Central memory CD8-positive, alpha-beta T cell (primary cell): ENCODE results near the gene SMAD2.
"Not testable (repeated sequence)": the region's sequence is repeated elsewhere in the genome, so short reads cannot be mapped to it uniquely, and the experiment has no call there.

Experiments used
- ATAC-seq: fragments of 150-1000 bp; cut with Tn5 transposase; replicated peaks from 2 replicates; pipeline ENCODE4 v1.10.0; 2022; ENCODE audit warnings: mild to moderate bottlenecking, moderate FRiP score, moderate number of reproducible peaks; ENCODE audit not compliant: poor library complexity, severe bottlenecking; ENCODE audit errors: extremely low read depth
- DNase-seq, 2 donors: peaks; one replicate each; pipeline ENCODE4 v3.0.0; 2021; ENCODE audit warnings: low spot score in 2 of 2
- H3K27ac Mint-ChIP-seq: one replicate; pipeline ENCODE4 v1.8.0; 2022; ENCODE audit warnings: low read depth, mild to moderate bottlenecking, moderate library complexity, mixed read lengths
- H3K27me3 Mint-ChIP-seq: one replicate; pipeline ENCODE4 v1.8.0; 2022; ENCODE audit warnings: mixed read lengths
- H3K36me3 Mint-ChIP-seq: one replicate; pipeline ENCODE4 v1.8.0; 2022; ENCODE audit warnings: mild to moderate bottlenecking, moderate library complexity, mixed read lengths; ENCODE audit not compliant: insufficient read depth
- H3K4me1 Mint-ChIP-seq: one replicate; pipeline ENCODE4 v1.8.0; 2022; ENCODE audit warnings: mixed read lengths
- H3K4me3 Mint-ChIP-seq: one replicate; pipeline ENCODE4 v1.8.0; 2022; ENCODE audit warnings: mild to moderate bottlenecking, moderate library complexity, mixed read lengths
- H3K9me3 Mint-ChIP-seq: one replicate; pipeline ENCODE4 v1.8.0; 2022; ENCODE audit warnings: mixed read lengths

Gene SMAD2

GRCh38 chr18:47846431-47846830 lies 84.0 kb downstream of the SMAD2 start:
- no peaks in the 10 kb centered on the region for H3K9me3 Mint-ChIP-seq
- peaks cover 23% of the 10 kb centered on the region for H3K36me3 Mint-ChIP-seq
- DNase-seq (no peak), ATAC-seq (no peak)
- H3K4me3 Mint-ChIP-seq = no peak overlapping the region
- peaks cover 6% of the 10 kb centered on the region for H3K4me1 Mint-ChIP-seq
- peak overlapping the region; percentile 25 for H3K27ac Mint-ChIP-seq
- H3K27me3 Mint-ChIP-seq = no peaks in the 10 kb centered on the region

- H3K36me3 Mint-ChIP-seq = peaks cover 28% of the 10 kb centered on the region
- peaks cover 6% of the 10 kb centered on the region for H3K4me1 Mint-ChIP-seq
- DNase-seq (no peak), ATAC-seq (no peak)
- H3K9me3 Mint-ChIP-seq = no peaks in the 10 kb centered on the region
- H3K27me3 Mint-ChIP-seq = no peaks in the 10 kb centered on the region
- no peak overlapping the region for H3K27ac Mint-ChIP-seq
- H3K4me3 Mint-ChIP-seq = no peak overlapping the region
Measured at GRCh38 chr18:47844828-47845498, 85.5 kb downstream of the SMAD2 start.

- H3K4me3 Mint-ChIP-seq = no peak overlapping the region
- no peaks in the 10 kb centered on the region for H3K4me1 Mint-ChIP-seq
- DNase-seq = no peak
- H3K36me3 Mint-ChIP-seq = peaks cover 30% of the 10 kb centered on the region
- no peak for ATAC-seq
- no peaks in the 10 kb centered on the region for H3K27me3 Mint-ChIP-seq
- no peaks in the 10 kb centered on the region for H3K9me3 Mint-ChIP-seq
- H3K27ac Mint-ChIP-seq = no peak overlapping the region
Measured at GRCh38 chr18:47842836-47843235, 87.6 kb downstream of the SMAD2 start.

GRCh38 chr18:47838396-47838795 lies 92.1 kb downstream of the SMAD2 start:
- H3K27ac Mint-ChIP-seq = no peak overlapping the region
- DNase-seq (no peak), ATAC-seq (no peak)
- H3K27me3 Mint-ChIP-seq = no peaks in the 10 kb centered on the region
- H3K9me3 Mint-ChIP-seq = no peaks in the 10 kb centered on the region
- no peaks in the 10 kb centered on the region for H3K4me1 Mint-ChIP-seq
- peaks cover 22% of the 10 kb centered on the region for H3K36me3 Mint-ChIP-seq
- H3K4me3 Mint-ChIP-seq = no peak overlapping the region

- Mint-ChIP-seq H3K27ac (no peak overlapping the region), H3K27me3 (no peaks in the 10 kb centered on the region), H3K4me3 (no peak overlapping the region), H3K9me3 (no peaks in the 10 kb centered on the region), H3K4me1 (no peaks in the 10 kb centered on the region), H3K36me3 (peaks cover 11% of the 10 kb centered on the region)
- no peak for ATAC-seq
- no peak for DNase-seq
Measured at GRCh38 chr18:47832348-47832747, 98.1 kb downstream of the SMAD2 start.

GRCh38 chr18:47831351-47831750 lies 99.1 kb downstream of the SMAD2 start:
- no peak for DNase-seq

GRCh38 chr18:47830772-47831171 lies 99.7 kb downstream of the SMAD2 start:
- Mint-ChIP-seq H3K9me3 (no peaks in the 10 kb centered on the region), H3K27ac (no peak overlapping the region), H3K4me1 (no peaks in the 10 kb centered on the region), H3K27me3 (no peaks in the 10 kb centered on the region), H3K36me3 (peaks cover 9% of the 10 kb centered on the region), H3K4me3 (no peak overlapping the region)
- ATAC-seq = no peak
- DNase-seq = no peak

More at GRCh38 chr18:47831351-47831750, 99.1 kb downstream of the SMAD2 start:
- H3K4me3 Mint-ChIP-seq = no peak overlapping the region
- H3K9me3 Mint-ChIP-seq = no peaks in the 10 kb centered on the region
- no peaks in the 10 kb centered on the region for H3K27me3 Mint-ChIP-seq
- no peaks in the 10 kb centered on the region for H3K4me1 Mint-ChIP-seq
- peaks cover 9% of the 10 kb centered on the region for H3K36me3 Mint-ChIP-seq
- ATAC-seq = no peak
- H3K27ac Mint-ChIP-seq = no peak overlapping the region

GRCh38 chr18:47829831-47830230 lies 100.6 kb downstream of the SMAD2 start:
- Mint-ChIP-seq H3K4me1 (no peaks in the 10 kb centered on the region), H3K4me3 (no peak overlapping the region), H3K27me3 (no peaks in the 10 kb centered on the region), H3K36me3 (peaks cover 9% of the 10 kb centered on the region), H3K9me3 (no peaks in the 10 kb centered on the region), H3K27ac (no peak overlapping the region)
- ATAC-seq (no peak), DNase-seq (no peak)

GRCh38 chr18:47828031-47828430 lies 102.4 kb downstream of the SMAD2 start:
- H3K4me1 Mint-ChIP-seq, H3K27me3 Mint-ChIP-seq, H3K9me3 Mint-ChIP-seq, H3K4me3 Mint-ChIP-seq, H3K36me3 Mint-ChIP-seq, H3K27ac Mint-ChIP-seq, ATAC-seq, DNase-seq: not testable (repeated sequence)

- no peak for ATAC-seq
- peaks cover 6% of the 10 kb centered on the region for H3K36me3 Mint-ChIP-seq
- H3K27me3 Mint-ChIP-seq = no peaks in the 10 kb centered on the region
- DNase-seq = no peak
- H3K9me3 Mint-ChIP-seq = no peaks in the 10 kb centered on the region
- no peaks in the 10 kb centered on the region for H3K4me1 Mint-ChIP-seq
- H3K4me3 Mint-ChIP-seq = no peak overlapping the region
- H3K27ac Mint-ChIP-seq = no peak overlapping the region
Measured at GRCh38 chr18:47826157-47827074, 104.0 kb downstream of the SMAD2 start.

GRCh38 chr18:47821314-47821713 lies 109.1 kb downstream of the SMAD2 start:
- Mint-ChIP-seq H3K9me3 (no peaks in the 10 kb centered on the region), H3K27me3 (no peaks in the 10 kb centered on the region)
- ATAC-seq = no peak

GRCh38 chr18:47817795-47818077 lies 112.7 kb downstream of the SMAD2 start:
- Mint-ChIP-seq H3K27me3 (no peaks in the 10 kb centered on the region), H3K4me3 (no peak overlapping the region), H3K4me1 (no peaks in the 10 kb centered on the region), H3K27ac (no peak overlapping the region), H3K9me3 (no peaks in the 10 kb centered on the region), H3K36me3 (peaks cover 2% of the 10 kb centered on the region)
- ATAC-seq (no peak), DNase-seq (no peak)

More at GRCh38 chr18:47821314-47821713, 109.1 kb downstream of the SMAD2 start:
- DNase-seq = no peak
- H3K4me1 Mint-ChIP-seq = no peaks in the 10 kb centered on the region
- peaks cover 2% of the 10 kb centered on the region for H3K36me3 Mint-ChIP-seq
- H3K4me3 Mint-ChIP-seq = no peak overlapping the region
- no peak overlapping the region for H3K27ac Mint-ChIP-seq
